CD4-positive, alpha-beta memory T cell (primary cell): ENCODE measurements around the gene ICAM4. TPM values are rescaled to one million over a fixed set of nuclear protein-coding genes. Genes with fewer than 3 reads are reported as not detected.
"Not testable (repeated sequence)": the region's sequence is repeated elsewhere in the genome, so short reads cannot be mapped to it uniquely, and the experiment has no call there.

Experiments used
- CTCF ChIA-PET: fragments of 350-600 bp; sonication (Branson Sonifier 250); formaldehyde crosslinking; loops from one replicate; lab custom pipeline; 2021; ENCODE audit warnings: inconsistent platforms; ENCODE audit not compliant: partially characterized antibody; lab: Charles Lee
- POLR2A ChIA-PET: fragments of 350-600 bp; sonication (Branson Sonifier 250); formaldehyde crosslinking; loops from one replicate; lab custom pipeline; 2021; ENCODE audit not compliant: partially characterized antibody; lab: Charles Lee
- DNase-seq, 5 donors: peaks; one replicate each; pipeline versions ENCODE4 v3.0.0 to v3.0.0-alpha.2; 2020 to 2022; ENCODE audit warnings: mixed read lengths in 1 of 5
- H3K27ac ChIP-seq: one replicate; pipeline ENCODE4 v1.7.0; 2013; ENCODE audit warnings: low read depth, low read length
- H3K27me3 ChIP-seq: 2 replicates; pipeline ENCODE4 v1.7.0; 2013; ENCODE audit warnings: mild to moderate bottlenecking, low read length, moderate library complexity; ENCODE audit not compliant: insufficient read depth
- H3K36me3 ChIP-seq: 2 replicates; pipeline ENCODE4 v1.7.0; 2013; ENCODE audit warnings: mild to moderate bottlenecking, low read length, moderate library complexity; ENCODE audit not compliant: insufficient read depth
- H3K4me1 ChIP-seq: 2 replicates; pipeline ENCODE4 v1.7.0; 2013; ENCODE audit warnings: mild to moderate bottlenecking, low read length, moderate library complexity; ENCODE audit not compliant: insufficient read depth
- H3K4me3 ChIP-seq, 2 donors: one replicate each; pipeline ENCODE4 v1.7.0; 2013; ENCODE audit warnings: low read length in 2 of 2, mild to moderate bottlenecking in 1 of 2
- H3K9me3 ChIP-seq, 2 donors: one replicate each; pipeline ENCODE4 v1.7.0; 2013; ENCODE audit warnings: low read length in 2 of 2, control low read depth in 1 of 2; ENCODE audit not compliant: control insufficient read depth in 1 of 2
- H3K27ac Mint-ChIP-seq, 7 donors: one replicate each; pipeline ENCODE4 v1.8.0; 2020 to 2021; ENCODE audit warnings: mixed read lengths in 7 of 7, mild to moderate bottlenecking in 6 of 7, inconsistent platforms in 3 of 7, moderate library complexity in 3 of 7
- H3K27me3 Mint-ChIP-seq, 2 donors: one replicate each; pipeline ENCODE4 v1.8.0; 2020 to 2021; ENCODE audit warnings: mixed read lengths in 2 of 2
- H3K36me3 Mint-ChIP-seq, 2 donors: one replicate each; pipeline ENCODE4 v1.8.0; 2020 to 2021; ENCODE audit warnings: mixed read lengths in 2 of 2, inconsistent platforms in 1 of 2, mild to moderate bottlenecking in 1 of 2
- H3K4me1 Mint-ChIP-seq, 4 donors: one replicate each; pipeline ENCODE4 v1.8.0; 2020 to 2021; ENCODE audit warnings: mixed read lengths in 4 of 4, mild to moderate bottlenecking in 1 of 4
- H3K4me3 Mint-ChIP-seq, 8 donors: one replicate each; pipeline ENCODE4 v1.8.0; 2020 to 2021; ENCODE audit warnings: mixed read lengths in 8 of 8, mild to moderate bottlenecking in 7 of 8, moderate library complexity in 6 of 8, inconsistent platforms in 3 of 8
- H3K9me3 Mint-ChIP-seq, 8 donors: one replicate each; pipeline ENCODE4 v1.8.0; 2020 to 2021; ENCODE audit warnings: mixed read lengths in 8 of 8, mild to moderate bottlenecking in 5 of 8, inconsistent platforms in 3 of 8, moderate library complexity in 1 of 8
- intact Hi-C: fragments of 100-400 bp; cut with micrococcal nuclease; formaldehyde crosslinking; loops from one replicate; pipeline ENCODE4 v1.15.1; 2023
- polyA plus RNA-seq, 2 donors: library from polyadenylated mRNA; unstranded; fragments of 300-500 nt; fragmentation: Illumina TruSeq; gene quantifications; one replicate each; pipeline ENCODE4 v1.2.3, GENCODE V29; 2021
- total RNA-seq, 2 experiments: library from RNA; stranded (reverse); gene quantifications; one replicate each; pipeline ENCODE4 v1.2.3, GENCODE V29; 2021

The ICAM4 gene, protein sequence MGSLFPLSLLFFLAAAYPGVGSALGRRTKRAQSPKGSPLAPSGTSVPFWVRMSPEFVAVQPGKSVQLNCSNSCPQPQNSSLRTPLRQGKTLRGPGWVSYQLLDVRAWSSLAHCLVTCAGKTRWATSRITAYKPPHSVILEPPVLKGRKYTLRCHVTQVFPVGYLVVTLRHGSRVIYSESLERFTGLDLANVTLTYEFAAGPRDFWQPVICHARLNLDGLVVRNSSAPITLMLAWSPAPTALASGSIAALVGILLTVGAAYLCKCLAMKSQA
- 1 to 10 TPM in 1 of 2 experiments, under 1 TPM in 1; 0.70 to 1.3 TPM for total RNA-seq
- 1 to 10 TPM in 1 of 2 donors, not detected in 1; 1.5 TPM for polyA plus RNA-seq

DNA sequence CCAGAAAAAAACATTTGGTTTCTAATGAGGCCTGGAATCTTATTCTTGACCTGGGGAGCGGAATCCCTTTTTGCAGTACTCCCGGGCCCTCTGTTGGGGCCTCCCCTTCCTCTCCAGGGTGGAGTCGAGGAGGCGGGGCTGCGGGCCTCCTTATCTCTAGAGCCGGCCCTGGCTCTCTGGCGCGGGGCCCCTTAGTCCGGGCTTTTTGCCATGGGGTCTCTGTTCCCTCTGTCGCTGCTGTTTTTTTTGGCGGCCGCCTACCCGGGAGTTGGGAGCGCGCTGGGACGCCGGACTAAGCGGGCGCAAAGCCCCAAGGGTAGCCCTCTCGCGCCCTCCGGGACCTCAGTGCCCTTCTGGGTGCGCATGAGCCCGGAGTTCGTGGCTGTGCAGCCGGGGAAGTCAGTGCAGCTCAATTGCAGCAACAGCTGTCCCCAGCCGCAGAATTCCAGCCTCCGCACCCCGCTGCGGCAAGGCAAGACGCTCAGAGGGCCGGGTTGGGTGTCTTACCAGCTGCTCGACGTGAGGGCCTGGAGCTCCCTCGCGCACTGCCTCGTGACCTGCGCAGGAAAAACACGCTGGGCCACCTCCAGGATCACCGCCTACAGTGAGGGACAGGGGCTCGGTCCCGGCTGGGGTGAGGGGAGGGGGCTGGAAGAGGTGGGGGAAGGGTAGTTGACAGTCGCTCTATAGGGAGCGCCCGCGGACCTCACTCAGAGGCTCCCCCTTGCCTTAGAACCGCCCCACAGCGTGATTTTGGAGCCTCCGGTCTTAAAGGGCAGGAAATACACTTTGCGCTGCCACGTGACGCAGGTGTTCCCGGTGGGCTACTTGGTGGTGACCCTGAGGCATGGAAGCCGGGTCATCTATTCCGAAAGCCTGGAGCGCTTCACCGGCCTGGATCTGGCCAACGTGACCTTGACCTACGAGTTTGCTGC, at the start of gene ICAM4:
Gene ICAM4 (plus strand): TSS at position 153 of the 935 bp plus-strand sequence. CDS start 58 bp downstream, at position 211.
- H3K36me3 Mint-ChIP-seq = peaks cover 16 to 23% of the 10 kb centered on the region in 2 donors
- H3K36me3 ChIP-seq = peaks cover 24% of the 10 kb centered on the region
- no peak within 1 kb of the TSS for H3K27ac ChIP-seq
- H3K4me1 ChIP-seq = peaks cover 65% of the 10 kb centered on the region
- POLR2A ChIA-PET = interaction anchor here (0.5 to 9.3 kb wide), 7 partner anchors 9 to 445 kb away, joined by 3 to 111 read pairs (median 5); partner anchors contain the start of genes ICAM1 and TYK2
- H3K9me3 Mint-ChIP-seq = peaks cover 0 to 2% (median 0%) of the 10 kb centered on the region in 8 donors
- peaks cover 29 to 68% (median 46%) of the 10 kb centered on the region in 4 donors for H3K4me1 Mint-ChIP-seq
- H3K4me3 ChIP-seq = peak within 1 kb of the TSS in 1 of 2 donors; percentile 19
- DNase-seq = peak in 2 of 5 donors; percentile 19 to 25
- H3K27ac Mint-ChIP-seq = peak within 1 kb of the TSS in 5 of 7 donors; percentile 36 to 89 (median 60)
- peak within 1 kb of the TSS; percentile 43 to 82 (median 68) for H3K4me3 Mint-ChIP-seq
- CTCF ChIA-PET = interaction anchor here (0.5 to 3.0 kb wide), 6 partner anchors 17 to 169 kb away, joined by 4 to 13 read pairs (median 4); partner anchors contain the start of gene ICAM1
- H3K9me3 ChIP-seq = no peaks in the 10 kb centered on the region
- H3K27me3 ChIP-seq = peaks cover 43% of the 10 kb centered on the region
- H3K27me3 Mint-ChIP-seq = peaks cover 24 to 29% of the 10 kb centered on the region in 2 donors
- intact Hi-C loops = no loop called here

DNA sequence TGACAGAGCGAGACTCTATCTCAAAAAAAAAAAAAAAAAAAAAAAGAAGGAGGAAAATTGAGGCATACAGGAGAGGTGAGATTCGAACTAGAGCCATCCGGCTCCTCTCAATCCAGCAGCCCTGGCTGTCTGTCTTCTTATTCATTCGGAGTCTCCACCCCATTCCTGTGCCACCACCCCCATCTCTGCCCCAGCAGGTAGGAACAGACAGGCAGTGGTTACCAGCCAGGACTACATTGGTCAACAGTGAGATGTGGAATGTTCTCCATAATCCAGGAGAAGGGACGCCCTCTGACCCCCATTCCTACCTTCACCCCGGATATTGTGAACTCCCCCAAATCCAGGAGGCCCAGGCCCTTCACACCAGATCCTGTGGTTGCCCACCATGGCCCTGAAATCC, 49.1 kb upstream of the ICAM4 start:
- Mint-ChIP-seq H3K27ac (peak overlapping the region in 4 of 7 donors; percentile 42 to 82 (median 70)), H3K27me3 (no peaks in the 10 kb centered on the region), H3K4me3 (no peak overlapping the region), H3K9me3 (peaks cover 0 to 1% (median 0%) of the 10 kb centered on the region in 8 donors), H3K4me1 (peaks cover 14 to 27% (median 17%) of the 10 kb centered on the region in 4 donors), H3K36me3 (no peaks in the 10 kb centered on the region)
- Histone ChIP-seq H3K27ac (no peak overlapping the region), H3K36me3 (no peaks in the 10 kb centered on the region), H3K9me3 (no peaks in the 10 kb centered on the region), H3K4me1 (peaks cover 25% of the 10 kb centered on the region), H3K27me3 (no peaks in the 10 kb centered on the region), H3K4me3 (no peak overlapping the region)
- no peak for DNase-seq
- intact Hi-C loops = loop anchor here (10.0 kb wide), 1 partner anchor 597 kb away; the partner anchor contains the start of gene TMED1
- POLR2A ChIA-PET = interaction anchor here (2.0 kb wide), 1 partner anchor 17 kb away, joined by 12 read pairs; no protein-coding TSS in a partner anchor
- CTCF ChIA-PET = interaction anchor here (6.1 kb wide), 1 partner anchor 12 kb away, joined by 83 read pairs; the partner anchor contains the start of gene MRPL4

DNA sequence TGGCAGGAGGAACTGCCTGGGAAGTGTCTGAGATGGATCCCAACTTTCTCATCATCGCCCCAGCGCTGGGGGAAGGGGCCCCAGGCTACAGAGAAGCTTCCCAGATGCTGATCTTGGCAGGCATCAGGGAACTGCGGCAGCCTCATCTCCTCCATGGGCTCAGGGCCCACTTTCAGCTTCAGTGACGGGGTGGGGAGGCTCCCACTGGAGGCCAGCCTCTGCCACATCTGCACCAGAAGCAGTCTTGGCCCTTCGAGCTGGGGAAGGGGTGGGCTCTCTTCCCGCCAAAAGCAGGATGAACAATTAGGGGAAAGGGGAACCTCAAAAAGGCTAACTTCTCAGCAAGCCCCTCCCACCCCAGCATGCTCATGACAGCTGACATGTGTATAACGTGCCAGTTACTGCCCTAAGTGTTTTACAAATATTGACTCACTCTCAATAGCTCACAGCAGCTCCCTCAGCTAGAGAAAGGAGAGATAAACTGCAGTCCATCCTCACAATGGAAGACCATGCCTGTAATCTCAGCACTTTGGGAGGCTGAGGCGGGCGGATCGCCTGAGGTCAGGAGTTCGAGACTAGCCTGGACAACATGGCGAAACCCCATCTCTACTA, 48.5 kb upstream of the ICAM4 start:
- H3K27ac ChIP-seq = no peak overlapping the region
- Mint-ChIP-seq H3K27me3 (no peaks in the 10 kb centered on the region), H3K4me1 (peaks cover 14 to 27% (median 17%) of the 10 kb centered on the region in 4 donors), H3K4me3 (peak overlapping the region in 1 of 8 donors; percentile 46), H3K9me3 (peaks cover 0 to 1% (median 0%) of the 10 kb centered on the region in 8 donors), H3K36me3 (no peaks in the 10 kb centered on the region), H3K27ac (peak overlapping the region in 5 of 7 donors; percentile 27 to 82 (median 46))
- CTCF ChIA-PET = interaction anchor here (6.1 kb wide), 1 partner anchor 12 kb away, joined by 83 read pairs; the partner anchor contains the start of gene MRPL4
- H3K9me3 ChIP-seq = no peaks in the 10 kb centered on the region
- H3K27me3 ChIP-seq = no peaks in the 10 kb centered on the region
- H3K4me1 ChIP-seq = peaks cover 25% of the 10 kb centered on the region
- intact Hi-C loops = loop anchor here (10.0 kb wide), 1 partner anchor 597 kb away; the partner anchor contains the start of gene TMED1
- no peaks in the 10 kb centered on the region for H3K36me3 ChIP-seq
- no peak for DNase-seq
- POLR2A ChIA-PET = interaction anchor here (0.9 kb wide), 1 partner anchor 16 kb away, joined by 3 read pairs; no protein-coding TSS in a partner anchor
- no peak overlapping the region for H3K4me3 ChIP-seq

- H3K27ac Mint-ChIP-seq, H3K36me3 Mint-ChIP-seq, H3K4me1 ChIP-seq, H3K9me3 ChIP-seq, H3K27ac ChIP-seq, H3K4me1 Mint-ChIP-seq, DNase-seq, H3K4me3 Mint-ChIP-seq, H3K27me3 Mint-ChIP-seq, POLR2A ChIA-PET, H3K36me3 ChIP-seq, H3K9me3 Mint-ChIP-seq, H3K4me3 ChIP-seq, H3K27me3 ChIP-seq, intact Hi-C loops: not testable (repeated sequence)
- CTCF ChIA-PET = interaction anchor here (1.0 kb wide), 1 partner anchor 8 kb away, joined by 4 read pairs; no protein-coding TSS in a partner anchor
These were observed 44.8 kb upstream of the ICAM4 start for GRCh38 chr19:10241826-10242449.

GRCh38 chr19:10243606-10244005, 43.1 kb upstream of the ICAM4 start:
- Histone ChIP-seq H3K27ac (no peak overlapping the region), H3K4me1 (no peaks in the 10 kb centered on the region), H3K36me3 (no peaks in the 10 kb centered on the region), H3K4me3 (no peak overlapping the region), H3K9me3 (no peaks in the 10 kb centered on the region), H3K27me3 (no peaks in the 10 kb centered on the region)
- no peaks in the 10 kb centered on the region for H3K27me3 Mint-ChIP-seq
- POLR2A ChIA-PET = interaction anchor here (1.4 kb wide), 1 partner anchor 139 kb away, joined by 3 read pairs; no protein-coding TSS in a partner anchor
- H3K4me1 Mint-ChIP-seq = peaks cover 0 to 1% (median under 1%) of the 10 kb centered on the region in 4 donors
- no peak overlapping the region for H3K27ac Mint-ChIP-seq
- no peak for DNase-seq
- intact Hi-C loops = no loop called here
- no peak overlapping the region for H3K4me3 Mint-ChIP-seq
- H3K36me3 Mint-ChIP-seq = no peaks in the 10 kb centered on the region
- CTCF ChIA-PET = no interaction called here
- peaks cover 0 to 1% (median 0%) of the 10 kb centered on the region in 8 donors for H3K9me3 Mint-ChIP-seq
